K562 (cell line): ENCODE measurements around the gene SENP3. TPM values are rescaled to one million over a fixed set of nuclear protein-coding genes. Genes with fewer than 3 reads are reported as not detected.
A peak's percentile ranks its signal among the peaks of the same experiment; 100 is the strongest.

Experiments
- C11orf30 ChIP-seq: fragments of 450-650 bp; IDR thresholded peaks from 2 replicates; pipeline ENCODE4 v1.6.1; 2016; ENCODE audit warnings: low read depth, mild to moderate bottlenecking
- CHD4 ChIP-seq: fragments of 200-600 bp; sonication (generic); IDR thresholded peaks from 3 replicates; pipeline ENCODE4 v1.6.1; 2012; ENCODE audit warnings: low read depth, mild to moderate bottlenecking, mixed read lengths, low read length, inconsistent platforms; ENCODE audit not compliant: insufficient read depth, insufficient replicate concordance, poor library complexity, severe bottlenecking
- CREM ChIP-seq: IDR thresholded peaks from 2 replicates; pipeline ENCODE4 v1.6.1; 2014; ENCODE audit warnings: antibody characterized with exemption, low read depth
- ESRRA ChIP-seq: fragments of 450-650 bp; IDR thresholded peaks from 2 replicates; pipeline ENCODE4 v1.6.1; 2014; ENCODE audit warnings: low read depth, mild to moderate bottlenecking, moderate library complexity, borderline replicate concordance
- FOS ChIP-seq: IDR thresholded peaks from 3 replicates; pipeline ENCODE4 v1.6.1; 2011; ENCODE audit not compliant: insufficient read length; ENCODE audit errors: extremely low read depth
- HDAC2 ChIP-seq: fragments of 450-650 bp; IDR thresholded peaks from 2 replicates; pipeline ENCODE4 v1.6.1; 2016; ENCODE audit warnings: mild to moderate bottlenecking
- RBM22 ChIP-seq: fragments of 200-400 bp; formaldehyde crosslinking; IDR thresholded peaks from 2 replicates; pipeline ENCODE4 v1.6.1; 2018; ENCODE audit warnings: low read length, low read depth; ENCODE audit not compliant: poor library complexity, severe bottlenecking
- SRSF3 ChIP-seq: fragments of 200-400 bp; formaldehyde crosslinking; IDR thresholded peaks from 2 replicates; pipeline ENCODE4 v1.6.1; 2016; ENCODE audit warnings: mild to moderate bottlenecking, low read length, moderate library complexity; ENCODE audit not compliant: insufficient read depth
- ZFX ChIP-seq: sonication (generic); formaldehyde crosslinking; IDR thresholded peaks from 2 replicates; pipeline ENCODE4 v1.8.0; 2022; ENCODE audit warnings: mild to moderate bottlenecking, missing genetic modification reagents, moderate library complexity
- ZNF408 ChIP-seq: fragments of 250-450 bp; sonication (Bioruptor Pico); IDR thresholded peaks from 2 replicates; pipeline ENCODE4 v1.4.0; 2020; ENCODE audit warnings: low read depth, mild to moderate bottlenecking, moderate library complexity
- ZNF445 ChIP-seq: fragments of 250-450 bp; sonication (Bioruptor Pico); IDR thresholded peaks from 2 replicates; pipeline ENCODE4 v1.4.0; 2020; ENCODE audit warnings: low read depth, mild to moderate bottlenecking, moderate library complexity
- polyA plus RNA-seq, 8 experiments: library from polyadenylated mRNA; depleted of rRNA in 4 of 8; stranded (reverse) in 5 of 8; unstranded in 3 of 8; fragments of >200 nt; fragmentation: Nextera tagmentation in 2 of 8; fragmentation: Illumina TruSeq in 1 of 8; extraction: Ambion mirVana in 2 of 8; extraction: Trizol in 1 of 8; gene quantifications; 2 replicates each; pipeline versions ENCODE4 v1.2.1 to v1.2.3, GENCODE V29; 2011 to 2014; ENCODE audit warnings: inconsistent platforms in 1 of 8, missing spikeins in 1 of 8
- total RNA-seq, 7 experiments: library from RNA; depleted of rRNA in 6 of 7; stranded (reverse); fragments of >200 nt in 6 of 7; fragmentation: Illumina TruSeq in 2 of 7; extraction: Trizol in 2 of 7; gene quantifications; 2 replicates each; pipeline versions ENCODE4 v1.2.1 to v1.2.3, GENCODE V29; 2011 to 2021; ENCODE audit warnings: low replicate concordance in 1 of 7
- TF ChIP-seq, protein P1 (sequence below): sonication (generic); formaldehyde crosslinking; IDR thresholded peaks from 2 replicates; pipeline ENCODE4 v1.4.0; 2020; ENCODE audit warnings: mild to moderate bottlenecking, missing genetic modification reagents
- TF ChIP-seq, protein P2 (sequence below): fragments of 250-450 bp; sonication (Bioruptor Pico); IDR thresholded peaks from 2 replicates; pipeline ENCODE4 v1.9.0; 2021; ENCODE audit warnings: mild to moderate bottlenecking, inconsistent platforms
- TF ChIP-seq, protein P3 (sequence below): sonication (generic); formaldehyde crosslinking; IDR thresholded peaks from 2 replicates; pipeline ENCODE4 v1.8.1; 2022; ENCODE audit warnings: missing genetic modification reagents
- TF ChIP-seq, protein P4 (sequence below), 2 experiments: fragments of 450-650 bp in 1 of 2; IDR thresholded peaks; 2 replicates each; pipeline ENCODE4 v1.6.1; 2011 to 2017; ENCODE audit warnings: low read depth in 2 of 2, antibody characterized with exemption in 1 of 2, borderline replicate concordance in 1 of 2, low read length in 1 of 2, mild to moderate bottlenecking in 1 of 2, mixed read lengths in 1 of 2; ENCODE audit not compliant: control insufficient read depth in 1 of 2

The SENP3 gene
- total and polyA plus RNA-seq, 9 of the 15 experiments (the other 6 are each of a cell fraction or from before 2014, with no cell fraction given), result 0.63 to 102 (median 78.8) TPM

DNA sequence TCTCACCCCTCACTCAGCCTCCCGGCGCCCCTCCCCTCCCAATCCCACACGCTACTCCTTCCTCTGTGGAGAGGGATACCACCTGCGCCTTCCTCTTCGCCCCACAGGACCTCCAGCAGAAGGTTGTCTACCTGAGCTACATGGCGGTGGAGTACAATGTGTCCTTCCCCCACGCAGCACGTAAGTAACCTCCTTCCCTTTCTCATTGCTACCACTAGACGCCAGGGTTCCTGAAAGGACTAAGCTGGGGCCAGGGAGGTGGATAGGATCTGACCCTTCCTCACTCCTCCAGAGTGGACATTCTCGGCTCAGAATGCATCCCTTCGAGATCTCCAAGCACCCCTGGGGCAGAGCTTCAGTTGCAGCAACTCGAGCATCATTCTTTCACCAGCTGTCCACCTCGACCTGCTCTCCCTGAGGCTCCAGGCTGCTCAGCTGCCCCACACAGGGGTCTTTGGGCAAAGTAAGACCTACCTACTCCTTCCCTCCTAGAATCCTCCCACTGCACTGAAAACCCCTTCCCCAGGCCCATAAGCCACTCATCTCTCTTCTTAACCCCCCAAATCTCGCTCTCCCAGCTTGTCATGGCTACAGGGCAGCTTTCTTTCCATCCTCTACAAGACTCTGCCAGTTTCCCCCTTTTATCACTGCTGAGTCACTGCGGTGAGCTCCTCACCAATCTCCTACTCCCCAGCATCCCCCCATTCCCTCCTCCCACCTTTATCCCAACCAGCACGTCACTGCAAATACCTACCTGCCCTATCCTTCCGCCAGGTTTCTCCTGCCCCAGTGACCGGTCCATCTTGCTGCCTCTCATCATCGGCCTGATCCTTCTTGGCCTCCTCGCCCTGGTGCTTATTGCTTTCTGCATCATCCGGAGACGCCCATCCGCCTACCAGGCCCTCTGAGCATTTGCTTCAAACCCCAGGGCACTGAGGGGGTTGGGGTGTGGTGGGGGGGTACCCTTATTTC is 19.2 kb downstream of the SENP3 start (continued):
- no peak for TF ChIP-seq ZNF408 (CRISPR knock-in tag)
- TF ChIP-seq FOS, result no peak
- TF ChIP-seq RBM22, result no peak
- TF ChIP-seq, protein P1, sequence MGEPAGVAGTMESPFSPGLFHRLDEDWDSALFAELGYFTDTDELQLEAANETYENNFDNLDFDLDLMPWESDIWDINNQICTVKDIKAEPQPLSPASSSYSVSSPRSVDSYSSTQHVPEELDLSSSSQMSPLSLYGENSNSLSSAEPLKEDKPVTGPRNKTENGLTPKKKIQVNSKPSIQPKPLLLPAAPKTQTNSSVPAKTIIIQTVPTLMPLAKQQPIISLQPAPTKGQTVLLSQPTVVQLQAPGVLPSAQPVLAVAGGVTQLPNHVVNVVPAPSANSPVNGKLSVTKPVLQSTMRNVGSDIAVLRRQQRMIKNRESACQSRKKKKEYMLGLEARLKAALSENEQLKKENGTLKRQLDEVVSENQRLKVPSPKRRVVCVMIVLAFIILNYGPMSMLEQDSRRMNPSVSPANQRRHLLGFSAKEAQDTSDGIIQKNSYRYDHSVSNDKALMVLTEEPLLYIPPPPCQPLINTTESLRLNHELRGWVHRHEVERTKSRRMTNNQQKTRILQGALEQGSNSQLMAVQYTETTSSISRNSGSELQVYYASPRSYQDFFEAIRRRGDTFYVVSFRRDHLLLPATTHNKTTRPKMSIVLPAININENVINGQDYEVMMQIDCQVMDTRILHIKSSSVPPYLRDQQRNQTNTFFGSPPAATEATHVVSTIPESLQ (CRISPR knock-in tag), result no peak
- peak; percentile 90 for TF ChIP-seq C11orf30
- TF ChIP-seq, protein P2, sequence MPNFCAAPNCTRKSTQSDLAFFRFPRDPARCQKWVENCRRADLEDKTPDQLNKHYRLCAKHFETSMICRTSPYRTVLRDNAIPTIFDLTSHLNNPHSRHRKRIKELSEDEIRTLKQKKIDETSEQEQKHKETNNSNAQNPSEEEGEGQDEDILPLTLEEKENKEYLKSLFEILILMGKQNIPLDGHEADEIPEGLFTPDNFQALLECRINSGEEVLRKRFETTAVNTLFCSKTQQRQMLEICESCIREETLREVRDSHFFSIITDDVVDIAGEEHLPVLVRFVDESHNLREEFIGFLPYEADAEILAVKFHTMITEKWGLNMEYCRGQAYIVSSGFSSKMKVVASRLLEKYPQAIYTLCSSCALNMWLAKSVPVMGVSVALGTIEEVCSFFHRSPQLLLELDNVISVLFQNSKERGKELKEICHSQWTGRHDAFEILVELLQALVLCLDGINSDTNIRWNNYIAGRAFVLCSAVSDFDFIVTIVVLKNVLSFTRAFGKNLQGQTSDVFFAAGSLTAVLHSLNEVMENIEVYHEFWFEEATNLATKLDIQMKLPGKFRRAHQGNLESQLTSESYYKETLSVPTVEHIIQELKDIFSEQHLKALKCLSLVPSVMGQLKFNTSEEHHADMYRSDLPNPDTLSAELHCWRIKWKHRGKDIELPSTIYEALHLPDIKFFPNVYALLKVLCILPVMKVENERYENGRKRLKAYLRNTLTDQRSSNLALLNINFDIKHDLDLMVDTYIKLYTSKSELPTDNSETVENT, result no peak
- TF ChIP-seq, protein P3, sequence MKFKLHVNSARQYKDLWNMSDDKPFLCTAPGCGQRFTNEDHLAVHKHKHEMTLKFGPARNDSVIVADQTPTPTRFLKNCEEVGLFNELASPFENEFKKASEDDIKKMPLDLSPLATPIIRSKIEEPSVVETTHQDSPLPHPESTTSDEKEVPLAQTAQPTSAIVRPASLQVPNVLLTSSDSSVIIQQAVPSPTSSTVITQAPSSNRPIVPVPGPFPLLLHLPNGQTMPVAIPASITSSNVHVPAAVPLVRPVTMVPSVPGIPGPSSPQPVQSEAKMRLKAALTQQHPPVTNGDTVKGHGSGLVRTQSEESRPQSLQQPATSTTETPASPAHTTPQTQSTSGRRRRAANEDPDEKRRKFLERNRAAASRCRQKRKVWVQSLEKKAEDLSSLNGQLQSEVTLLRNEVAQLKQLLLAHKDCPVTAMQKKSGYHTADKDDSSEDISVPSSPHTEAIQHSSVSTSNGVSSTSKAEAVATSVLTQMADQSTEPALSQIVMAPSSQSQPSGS, result no peak
- no peak for TF ChIP-seq ZNF445
- no peak for TF ChIP-seq SRSF3
- TF ChIP-seq CHD4, result no peak
- TF ChIP-seq ESRRA, result peak; percentile 25; the same call in 1 of the 2 replicates
- TF ChIP-seq, protein P4, sequence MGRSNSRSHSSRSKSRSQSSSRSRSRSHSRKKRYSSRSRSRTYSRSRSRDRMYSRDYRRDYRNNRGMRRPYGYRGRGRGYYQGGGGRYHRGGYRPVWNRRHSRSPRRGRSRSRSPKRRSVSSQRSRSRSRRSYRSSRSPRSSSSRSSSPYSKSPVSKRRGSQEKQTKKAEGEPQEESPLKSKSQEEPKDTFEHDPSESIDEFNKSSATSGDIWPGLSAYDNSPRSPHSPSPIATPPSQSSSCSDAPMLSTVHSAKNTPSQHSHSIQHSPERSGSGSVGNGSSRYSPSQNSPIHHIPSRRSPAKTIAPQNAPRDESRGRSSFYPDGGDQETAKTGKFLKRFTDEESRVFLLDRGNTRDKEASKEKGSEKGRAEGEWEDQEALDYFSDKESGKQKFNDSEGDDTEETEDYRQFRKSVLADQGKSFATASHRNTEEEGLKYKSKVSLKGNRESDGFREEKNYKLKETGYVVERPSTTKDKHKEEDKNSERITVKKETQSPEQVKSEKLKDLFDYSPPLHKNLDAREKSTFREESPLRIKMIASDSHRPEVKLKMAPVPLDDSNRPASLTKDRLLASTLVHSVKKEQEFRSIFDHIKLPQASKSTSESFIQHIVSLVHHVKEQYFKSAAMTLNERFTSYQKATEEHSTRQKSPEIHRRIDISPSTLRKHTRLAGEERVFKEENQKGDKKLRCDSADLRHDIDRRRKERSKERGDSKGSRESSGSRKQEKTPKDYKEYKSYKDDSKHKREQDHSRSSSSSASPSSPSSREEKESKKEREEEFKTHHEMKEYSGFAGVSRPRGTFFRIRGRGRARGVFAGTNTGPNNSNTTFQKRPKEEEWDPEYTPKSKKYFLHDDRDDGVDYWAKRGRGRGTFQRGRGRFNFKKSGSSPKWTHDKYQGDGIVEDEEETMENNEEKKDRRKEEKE (IDR thresholded peaks at IDR 0.05; ENCODE audit: borderline replicate concordance in 1 of 2, control insufficient read depth in 1 of 2, low read depth in 2 of 2, low read length in 1 of 2), result no peak
- no peak for TF ChIP-seq ZFX (CRISPR knock-in tag)
- TF ChIP-seq HDAC2, result peak; percentile 20; the same call in 1 of the 2 replicates
- TF ChIP-seq CREM, result peak; percentile 46
